Activated B cell treated with CpG ODN at 0.5 μM for 24 hours (primary cell): ENCODE results near the gene AKT3. TPM values are rescaled to one million over a fixed set of nuclear protein-coding genes. Genes with fewer than 3 reads are reported as not detected.
"Not testable (repeated sequence)": the region's sequence is repeated elsewhere in the genome, so short reads cannot be mapped to it uniquely, and the experiment has no call there.

Experiments
- ATAC-seq: fragments of 200-7000 bp; cut with Tn5 transposase; one replicate; pipeline ENCODE4 v1.10.0; 2021; ENCODE audit warnings: low read depth, mild to moderate bottlenecking, moderate library complexity
- CTCF ChIA-PET: fragments of 350-600 bp; sonication (Branson Sonifier 250); formaldehyde crosslinking; loops from one replicate; lab custom pipeline; 2021; ENCODE audit warnings: antibody characterized with exemption; lab: Charles Lee
- POLR2A ChIA-PET: fragments of 350-600 bp; sonication (Branson Sonifier 250); formaldehyde crosslinking; loops from one replicate; lab custom pipeline; 2021; ENCODE audit warnings: antibody characterized with exemption; lab: Charles Lee
- DNase-seq: peaks from one replicate; pipeline ENCODE4 v3.0.0; 2022
- H3K27ac Mint-ChIP-seq: one replicate; pipeline ENCODE4 v1.8.0; 2020; ENCODE audit warnings: mixed read lengths
- H3K27me3 Mint-ChIP-seq: one replicate; pipeline ENCODE4 v1.8.0; 2021; ENCODE audit warnings: mixed read lengths
- H3K36me3 Mint-ChIP-seq: one replicate; pipeline ENCODE4 v1.8.0; 2021; ENCODE audit warnings: low read depth, mixed read lengths
- H3K4me1 Mint-ChIP-seq: one replicate; pipeline ENCODE4 v1.8.0; 2021; ENCODE audit warnings: mixed read lengths
- H3K4me3 Mint-ChIP-seq: one replicate; pipeline ENCODE4 v1.8.0; 2020; ENCODE audit warnings: mild to moderate bottlenecking, mixed read lengths
- H3K9me3 Mint-ChIP-seq: one replicate; pipeline ENCODE4 v1.8.0; 2020; ENCODE audit warnings: mixed read lengths
- intact Hi-C: fragments of 100-400 bp; cut with micrococcal nuclease; formaldehyde crosslinking; loops from one replicate; pipeline ENCODE4 v1.15.1; 2024
- total RNA-seq: library from RNA; stranded (reverse); gene quantifications from 2 replicates; pipeline ENCODE4 v1.2.3, GENCODE V29; 2022
- TF ChIP-seq, protein P1 (sequence below): fragments of 200-600 bp; IDR thresholded peaks from one replicate; pipeline ENCODE4 v1.8.0; 2022; ENCODE audit warnings: antibody characterized with exemption, mild to moderate bottlenecking

Gene AKT3
- total RNA-seq, 1 donor from 2014 or later, result 63.3 TPM

DNA sequence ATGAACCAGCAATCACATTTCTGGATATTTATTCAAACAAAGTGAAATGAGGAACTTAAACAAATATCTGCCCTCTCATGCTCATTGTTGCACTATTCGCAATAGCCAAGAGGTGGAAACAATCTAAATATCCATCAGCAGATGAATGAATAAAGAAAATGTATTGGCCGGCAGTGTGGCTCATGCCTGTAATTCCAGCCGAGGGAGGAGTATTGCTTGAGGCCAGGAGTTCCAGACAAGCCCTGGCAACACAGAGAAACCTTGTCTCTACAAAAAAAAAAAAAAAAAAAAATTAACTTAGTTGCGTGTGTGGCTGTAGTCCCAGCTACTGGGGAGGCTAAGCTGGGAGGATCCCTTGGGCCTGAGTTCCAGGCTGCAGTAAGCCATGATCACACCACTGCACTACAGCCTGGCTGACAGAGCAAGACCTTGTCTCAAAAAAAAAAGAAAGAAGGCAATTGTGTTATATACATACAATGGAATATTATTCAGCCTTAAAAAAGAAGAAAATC is 191.4 kb downstream of the AKT3 start:
- Mint-ChIP-seq H3K9me3 (no peaks in the 10 kb centered on the region), H3K27ac (no peak overlapping the region), H3K36me3 (peaks cover 37% of the 10 kb centered on the region), H3K27me3 (no peaks in the 10 kb centered on the region), H3K4me3 (no peak overlapping the region), H3K4me1 (no peaks in the 10 kb centered on the region)
- TF ChIP-seq, protein P1, sequence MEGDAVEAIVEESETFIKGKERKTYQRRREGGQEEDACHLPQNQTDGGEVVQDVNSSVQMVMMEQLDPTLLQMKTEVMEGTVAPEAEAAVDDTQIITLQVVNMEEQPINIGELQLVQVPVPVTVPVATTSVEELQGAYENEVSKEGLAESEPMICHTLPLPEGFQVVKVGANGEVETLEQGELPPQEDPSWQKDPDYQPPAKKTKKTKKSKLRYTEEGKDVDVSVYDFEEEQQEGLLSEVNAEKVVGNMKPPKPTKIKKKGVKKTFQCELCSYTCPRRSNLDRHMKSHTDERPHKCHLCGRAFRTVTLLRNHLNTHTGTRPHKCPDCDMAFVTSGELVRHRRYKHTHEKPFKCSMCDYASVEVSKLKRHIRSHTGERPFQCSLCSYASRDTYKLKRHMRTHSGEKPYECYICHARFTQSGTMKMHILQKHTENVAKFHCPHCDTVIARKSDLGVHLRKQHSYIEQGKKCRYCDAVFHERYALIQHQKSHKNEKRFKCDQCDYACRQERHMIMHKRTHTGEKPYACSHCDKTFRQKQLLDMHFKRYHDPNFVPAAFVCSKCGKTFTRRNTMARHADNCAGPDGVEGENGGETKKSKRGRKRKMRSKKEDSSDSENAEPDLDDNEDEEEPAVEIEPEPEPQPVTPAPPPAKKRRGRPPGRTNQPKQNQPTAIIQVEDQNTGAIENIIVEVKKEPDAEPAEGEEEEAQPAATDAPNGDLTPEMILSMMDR, result no peak
- CTCF ChIA-PET, result no interaction called here
- ATAC-seq (no peak), DNase-seq (no peak)
- intact Hi-C loops, result no loop called here
- POLR2A ChIA-PET, result no interaction called here

DNA sequence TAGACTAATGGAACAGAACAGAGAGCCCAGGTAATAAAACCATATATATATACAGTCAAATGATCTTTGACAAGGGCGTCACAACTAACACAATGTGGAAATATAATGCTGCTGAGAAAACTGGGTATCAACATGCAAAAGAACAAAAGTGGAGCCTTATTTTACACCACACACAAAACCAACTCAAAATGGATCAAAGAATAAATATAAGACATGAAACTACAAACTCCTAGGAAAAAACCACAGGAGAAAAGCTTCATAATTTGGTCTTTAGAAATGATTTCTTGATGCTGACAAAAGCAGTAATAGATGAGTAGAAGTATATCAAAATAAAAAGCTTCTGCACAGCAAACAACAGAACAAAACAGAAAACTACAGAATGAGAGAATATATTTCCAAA is 192.2 kb downstream of the AKT3 start:
- no peak overlapping the region for H3K4me3 Mint-ChIP-seq
- no peaks in the 10 kb centered on the region for H3K9me3 Mint-ChIP-seq
- ChIA-PET POLR2A (no interaction called here), CTCF (interaction anchor here (0.7 kb wide), 1 partner anchor 38 kb away, joined by 3 read pairs; no protein-coding TSS in a partner anchor)
- intact Hi-C loops, result no loop called here
- DNase-seq, result no peak
- ATAC-seq, result no peak
- peaks cover 30% of the 10 kb centered on the region for H3K36me3 Mint-ChIP-seq
- TF ChIP-seq, protein P1, result no peak
- no peaks in the 10 kb centered on the region for H3K27me3 Mint-ChIP-seq
- H3K4me1 Mint-ChIP-seq, result no peaks in the 10 kb centered on the region
- no peak overlapping the region for H3K27ac Mint-ChIP-seq

DNA sequence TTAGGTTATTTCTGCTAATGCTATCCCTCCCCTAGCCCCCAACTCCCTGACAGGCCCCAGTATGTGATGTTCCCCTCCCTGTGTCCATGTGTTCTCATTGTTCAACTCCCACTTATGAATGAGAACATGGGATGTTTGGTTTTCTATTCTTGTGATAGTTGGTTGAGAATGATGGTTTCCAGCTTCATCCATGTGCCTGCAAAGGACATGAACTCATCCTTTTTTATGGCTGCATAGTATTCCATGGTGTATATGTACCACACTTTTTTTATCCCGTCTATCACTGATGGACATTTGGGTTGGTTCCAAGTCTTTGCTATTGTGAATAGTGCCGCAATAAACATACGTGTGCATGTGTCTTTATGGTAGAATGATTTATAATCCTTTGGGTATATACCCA is 200.5 kb downstream of the AKT3 start:
- peaks cover 42% of the 10 kb centered on the region for H3K36me3 Mint-ChIP-seq
- DNase-seq, H3K27me3 Mint-ChIP-seq, H3K9me3 Mint-ChIP-seq, H3K27ac Mint-ChIP-seq, CTCF ChIA-PET, H3K4me1 Mint-ChIP-seq, intact Hi-C loops, H3K4me3 Mint-ChIP-seq, POLR2A ChIA-PET, ATAC-seq: not testable (repeated sequence)

DNA sequence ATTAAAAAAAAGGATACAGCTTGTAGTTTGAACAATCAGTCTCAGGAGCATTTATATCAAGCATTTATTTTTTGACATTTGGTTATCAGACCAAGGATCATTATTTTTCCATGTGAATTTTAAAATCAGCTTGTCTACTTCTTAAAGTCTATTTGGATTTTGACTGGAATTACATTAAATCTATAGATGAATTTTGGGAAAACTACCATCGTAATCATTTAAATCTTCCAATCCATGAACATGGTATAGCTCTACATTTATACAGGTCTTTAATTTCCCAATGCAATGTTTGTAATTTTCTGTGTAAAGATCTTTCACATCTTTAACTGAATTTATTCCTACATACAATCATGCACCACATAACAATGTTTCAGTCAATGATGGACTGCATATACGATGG is 203.2 kb downstream of the AKT3 start:
- H3K36me3 Mint-ChIP-seq, result peaks cover 44% of the 10 kb centered on the region
- no peak overlapping the region for H3K4me3 Mint-ChIP-seq
- DNase-seq, result no peak
- H3K9me3 Mint-ChIP-seq, result peaks cover 3% of the 10 kb centered on the region
- ATAC-seq, result no peak
- CTCF ChIA-PET, result no interaction called here
- intact Hi-C loops, result no loop called here
- no peaks in the 10 kb centered on the region for H3K4me1 Mint-ChIP-seq
- no peaks in the 10 kb centered on the region for H3K27me3 Mint-ChIP-seq
- POLR2A ChIA-PET, result no interaction called here
- TF ChIP-seq, protein P1, result no peak
- no peak overlapping the region for H3K27ac Mint-ChIP-seq

GRCh38 chr1:243645281-243645680 is 204.8 kb downstream of the AKT3 start:
- Mint-ChIP-seq H3K4me1 (no peaks in the 10 kb centered on the region), H3K27ac (no peak overlapping the region), H3K4me3 (no peak overlapping the region), H3K27me3 (no peaks in the 10 kb centered on the region), H3K36me3 (peaks cover 31% of the 10 kb centered on the region), H3K9me3 (peaks cover 1% of the 10 kb centered on the region)
- no peak for DNase-seq
- intact Hi-C loops, result no loop called here
- CTCF ChIA-PET, result no interaction called here
- ATAC-seq, result no peak
- TF ChIP-seq, protein P1, result no peak
- POLR2A ChIA-PET, result no interaction called here

DNA sequence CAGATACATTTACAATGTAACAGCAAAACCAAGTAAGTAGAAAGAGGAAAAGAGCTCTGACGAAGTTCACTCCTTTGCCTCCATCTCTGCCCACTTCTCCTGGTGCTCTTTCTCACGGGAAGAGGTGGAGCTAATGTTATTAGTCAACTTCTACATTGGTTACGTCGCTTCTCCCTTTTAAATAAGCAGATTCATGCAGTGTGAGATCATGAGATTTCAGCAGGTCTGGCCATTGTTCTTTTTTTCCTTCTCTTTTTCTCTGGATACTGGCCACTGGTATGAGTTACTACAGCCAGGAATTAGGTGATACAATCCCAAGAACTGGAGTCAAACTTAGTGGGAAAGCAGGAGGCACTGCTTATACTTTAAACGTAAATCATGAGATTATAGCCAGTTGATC is 207.1 kb downstream of the AKT3 start:
- peaks cover 8% of the 10 kb centered on the region for H3K4me1 Mint-ChIP-seq
- TF ChIP-seq, protein P1, result no peak
- H3K36me3 Mint-ChIP-seq, result peaks cover 26% of the 10 kb centered on the region
- CTCF ChIA-PET, result no interaction called here
- H3K27me3 Mint-ChIP-seq, result no peaks in the 10 kb centered on the region
- intact Hi-C loops, result no loop called here
- DNase-seq (no peak), ATAC-seq (no peak)
- POLR2A ChIA-PET, result no interaction called here
- H3K27ac Mint-ChIP-seq, result no peak overlapping the region
- H3K4me3 Mint-ChIP-seq, result no peak overlapping the region
- no peaks in the 10 kb centered on the region for H3K9me3 Mint-ChIP-seq
